OCI-LY7 (cell line): ENCODE data around the gene SPC25.

ENCODE experiments used
- EZH2phosphoT487 ChIP-seq: fragments of 200-600 bp; sonication (generic); IDR thresholded peaks from 2 replicates; pipeline ENCODE4 v1.6.1; 2018; ENCODE audit warnings: low read depth, borderline replicate concordance, mild to moderate bottlenecking, mixed run types, antibody characterized with exemption, low read length, moderate library complexity, mixed read lengths
- TF ChIP-seq, protein P1 (sequence below): fragments of 200-600 bp; sonication (generic); conservative IDR thresholded peaks from 2 replicates; pipeline ENCODE4 v1.5.1; 2014; ENCODE audit warnings: mild to moderate bottlenecking, antibody characterized with exemption, low read length, moderate library complexity, mixed read lengths

DNA sequence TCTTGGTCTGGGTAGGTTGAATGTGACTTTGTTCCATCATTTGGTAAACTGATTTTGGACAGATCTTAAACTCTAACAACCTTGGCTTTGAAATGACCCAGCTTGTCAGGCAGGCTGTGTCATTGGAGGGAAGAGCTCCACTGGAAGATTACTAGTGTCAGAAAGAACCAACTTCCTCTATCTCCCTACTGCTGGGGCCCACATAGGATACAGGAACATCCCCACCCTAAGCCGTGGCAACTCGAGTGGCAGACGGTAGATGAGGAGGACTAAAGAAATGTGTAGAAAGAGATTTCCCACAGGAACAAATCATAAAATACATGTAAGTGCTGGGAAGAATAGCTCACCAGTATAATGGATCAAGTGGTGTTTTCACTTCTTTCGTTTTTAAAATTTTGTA, 6.6 kb upstream of the SPC25 start:
- no peak for TF ChIP-seq EZH2phosphoT487
- TF ChIP-seq, protein P1, sequence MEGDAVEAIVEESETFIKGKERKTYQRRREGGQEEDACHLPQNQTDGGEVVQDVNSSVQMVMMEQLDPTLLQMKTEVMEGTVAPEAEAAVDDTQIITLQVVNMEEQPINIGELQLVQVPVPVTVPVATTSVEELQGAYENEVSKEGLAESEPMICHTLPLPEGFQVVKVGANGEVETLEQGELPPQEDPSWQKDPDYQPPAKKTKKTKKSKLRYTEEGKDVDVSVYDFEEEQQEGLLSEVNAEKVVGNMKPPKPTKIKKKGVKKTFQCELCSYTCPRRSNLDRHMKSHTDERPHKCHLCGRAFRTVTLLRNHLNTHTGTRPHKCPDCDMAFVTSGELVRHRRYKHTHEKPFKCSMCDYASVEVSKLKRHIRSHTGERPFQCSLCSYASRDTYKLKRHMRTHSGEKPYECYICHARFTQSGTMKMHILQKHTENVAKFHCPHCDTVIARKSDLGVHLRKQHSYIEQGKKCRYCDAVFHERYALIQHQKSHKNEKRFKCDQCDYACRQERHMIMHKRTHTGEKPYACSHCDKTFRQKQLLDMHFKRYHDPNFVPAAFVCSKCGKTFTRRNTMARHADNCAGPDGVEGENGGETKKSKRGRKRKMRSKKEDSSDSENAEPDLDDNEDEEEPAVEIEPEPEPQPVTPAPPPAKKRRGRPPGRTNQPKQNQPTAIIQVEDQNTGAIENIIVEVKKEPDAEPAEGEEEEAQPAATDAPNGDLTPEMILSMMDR = no peak
